H1 (cell line): ENCODE results near the gene WSCD2. TPM values are rescaled to one million over a fixed set of nuclear protein-coding genes. Genes with fewer than 3 reads are reported as not detected.

Source experiments
- CTCF ChIA-PET: fragments of 300-600 bp; sonication (Branson Sonifier 250); formaldehyde crosslinking; loops from one replicate; lab custom pipeline; 2021; ENCODE audit not compliant: partially characterized antibody; lab: Charles Lee
- POLR2A ChIA-PET: fragments of 300-600 bp; sonication (Branson Sonifier 250); formaldehyde crosslinking; loops from one replicate; lab custom pipeline; 2021; ENCODE audit warnings: inconsistent platforms; ENCODE audit not compliant: partially characterized antibody; lab: Charles Lee
- DNase-seq, 2 experiments: peaks; one replicate each; pipeline versions ENCODE4 v3.0.0 to v3.0.0-alpha.2; 2010 to 2022; ENCODE audit warnings: low spot score in 2 of 2, low read depth in 1 of 2, mixed read lengths in 1 of 2
- FAIRE-seq: peaks from 2 replicates; lab custom pipeline; 2011; peaks lifted over from hg19 to GRCh38; lab: Jason Lieb, UNC
- H2AFZ ChIP-seq: 2 replicates; pipeline ENCODE4 v1.8.1; 2012; ENCODE audit warnings: low read length, inconsistent platforms
- H2AK5ac ChIP-seq: 2 replicates; pipeline ENCODE4 v1.6.1; 2013; ENCODE audit warnings: low read depth, low read length
- H2BK120ac ChIP-seq: replicated peaks from 2 replicates; pipeline ENCODE3; 2013; ENCODE audit warnings: low read depth, low read length, inconsistent platforms
- H2BK12ac ChIP-seq: 2 replicates; pipeline ENCODE4 v1.6.1; 2013; ENCODE audit warnings: low read depth, low read length
- H2BK15ac ChIP-seq: 2 replicates; pipeline ENCODE4 v1.6.1; 2013; ENCODE audit warnings: low read length
- H2BK20ac ChIP-seq: 2 replicates; pipeline ENCODE4 v1.6.1; 2013; ENCODE audit warnings: low read length
- H2BK5ac ChIP-seq: 2 replicates; pipeline ENCODE4 v1.6.1; 2013; ENCODE audit warnings: low read depth, low read length
- H3K14ac ChIP-seq: 2 replicates; pipeline ENCODE4 v1.6.1; 2013; ENCODE audit warnings: inconsistent platforms; ENCODE audit not compliant: insufficient read length
- H3K18ac ChIP-seq: 2 replicates; pipeline ENCODE4 v1.6.1; 2013; ENCODE audit warnings: low read length; ENCODE audit errors: extremely low read depth
- H3K23ac ChIP-seq: 2 replicates; pipeline ENCODE4 v1.6.1; 2013; ENCODE audit warnings: inconsistent platforms; ENCODE audit not compliant: insufficient read length
- H3K23me2 ChIP-seq: 2 replicates; pipeline ENCODE4 v1.6.1; 2013; ENCODE audit warnings: low read depth, low read length
- H3K27ac ChIP-seq: 2 replicates; pipeline ENCODE4 v1.6.1; 2011; ENCODE audit warnings: low read depth, low read length, inconsistent platforms
- H3K27me3 ChIP-seq, 4 experiments: replicated peaks in 1 of 4; 1 replicate in 1 of 4; 2 replicates in 3 of 4; pipeline versions ENCODE4 v1.6.1 to v1.8.1; 2011 to 2013; ENCODE audit warnings: low read length in 3 of 4, mild to moderate bottlenecking in 3 of 4, inconsistent platforms in 2 of 4, mixed read lengths in 2 of 4, moderate library complexity in 1 of 4; ENCODE audit not compliant: control insufficient read depth in 3 of 4, insufficient read depth in 3 of 4; ENCODE audit errors: extremely low read depth in 1 of 4
- H3K36me3 ChIP-seq, 4 experiments: 2 replicates each; pipeline versions ENCODE4 v1.6.1 to v1.8.1; 2011 to 2013; ENCODE audit warnings: mild to moderate bottlenecking in 4 of 4, low read length in 3 of 4, moderate library complexity in 2 of 4, control low read depth in 1 of 4, inconsistent platforms in 1 of 4; ENCODE audit not compliant: insufficient read depth in 4 of 4, control insufficient read depth in 2 of 4
- H3K4ac ChIP-seq: replicated peaks from 2 replicates; pipeline ENCODE3; 2013; ENCODE audit warnings: low read length, low read depth, mixed read lengths, inconsistent platforms; ENCODE audit not compliant: insufficient read length
- H3K4me1 ChIP-seq, 4 experiments: replicated peaks in 1 of 4; 1 replicate in 1 of 4; 2 replicates in 3 of 4; pipeline versions ENCODE4 v1.6.1 to v1.8.1; 2011 to 2013; ENCODE audit warnings: low read length in 3 of 4, inconsistent platforms in 2 of 4, mixed read lengths in 1 of 4; ENCODE audit not compliant: insufficient read depth in 4 of 4, control insufficient read depth in 3 of 4
- H3K4me2 ChIP-seq, 2 experiments: 2 replicates each; pipeline versions ENCODE4 v1.6.1 to v1.8.1; 2011 to 2013; ENCODE audit warnings: low read depth in 2 of 2, low read length in 2 of 2, control low read depth in 1 of 2, inconsistent platforms in 1 of 2, mild to moderate bottlenecking in 1 of 2; ENCODE audit not compliant: insufficient read depth in 1 of 2
- H3K4me3 ChIP-seq, 4 experiments: fragments of 200-600, 300-600 bp in 1 of 4; sonication (generic), shearing (Covaris generic), sonication (Bioruptor Twin) in 1 of 4; 2 replicates each; pipeline versions ENCODE4 v1.5.1 to v1.8.1; 2011 to 2016; ENCODE audit warnings: low read length in 4 of 4, low read depth in 3 of 4, control low read depth in 2 of 4, inconsistent platforms in 2 of 4, mild to moderate bottlenecking in 2 of 4, mixed read lengths in 1 of 4, moderate library complexity in 1 of 4; ENCODE audit not compliant: insufficient read depth in 2 of 4; ENCODE audit errors: extremely low read depth in 1 of 4
- H3K56ac ChIP-seq: replicated peaks from 2 replicates; pipeline ENCODE3; 2013; ENCODE audit warnings: low read depth, mild to moderate bottlenecking, mixed read lengths, low read length, inconsistent platforms; ENCODE audit not compliant: insufficient read length
- H3K79me1 ChIP-seq: 2 replicates; pipeline ENCODE4 v1.6.1; 2013; ENCODE audit warnings: low read depth, low read length, control low read depth
- H3K79me2 ChIP-seq, 2 experiments: 2 replicates each; pipeline versions ENCODE4 v1.6.1 to v1.8.1; 2012 to 2013; ENCODE audit warnings: low read length in 2 of 2, mild to moderate bottlenecking in 2 of 2, inconsistent platforms in 1 of 2; ENCODE audit not compliant: insufficient read depth in 2 of 2, control insufficient read depth in 1 of 2
- H3K9ac ChIP-seq, 4 experiments: replicated peaks in 1 of 4; 1 replicate in 1 of 4; 2 replicates in 3 of 4; pipeline versions ENCODE4 v1.6.1 to v1.8.1; 2011 to 2013; ENCODE audit warnings: low read depth in 3 of 4, low read length in 3 of 4, control low read depth in 2 of 4, mild to moderate bottlenecking in 2 of 4, moderate library complexity in 2 of 4, inconsistent platforms in 1 of 4; ENCODE audit errors: extremely low read depth in 1 of 4
- H3K9me3 ChIP-seq, 2 experiments: 2 replicates each; pipeline versions ENCODE4 v1.6.1 to v1.8.1; 2012 to 2013; ENCODE audit warnings: mild to moderate bottlenecking in 2 of 2, moderate library complexity in 2 of 2, control low read depth in 1 of 2, inconsistent platforms in 1 of 2, low read depth in 1 of 2, low read length in 1 of 2, mixed read lengths in 1 of 2; ENCODE audit not compliant: insufficient read depth in 2 of 2
- H4K20me1 ChIP-seq, 2 experiments: replicated peaks in 1 of 2; 2 replicates each; pipeline versions ENCODE3 to v1.8.1; 2011 to 2013; ENCODE audit warnings: inconsistent platforms in 2 of 2, low read length in 2 of 2, mild to moderate bottlenecking in 1 of 2; ENCODE audit not compliant: insufficient read depth in 2 of 2, control insufficient read depth in 1 of 2
- H4K5ac ChIP-seq: 2 replicates; pipeline ENCODE4 v1.6.1; 2013; ENCODE audit warnings: low read length, low read depth, mixed read lengths, inconsistent platforms; ENCODE audit not compliant: insufficient read length
- H4K8ac ChIP-seq: 2 replicates; pipeline ENCODE4 v1.8.0; 2013; ENCODE audit warnings: mild to moderate bottlenecking, moderate library complexity, low read length, inconsistent platforms; ENCODE audit not compliant: insufficient read depth; ENCODE audit errors: extremely low read depth
- H4K91ac ChIP-seq: replicated peaks from 2 replicates; pipeline ENCODE3; 2013; ENCODE audit warnings: low read length, mixed read lengths, inconsistent platforms; ENCODE audit not compliant: insufficient read length
- ASH2L ChIP-seq: fragments of 200-600, 300-600 bp; sonication (generic); IDR thresholded peaks from one replicate; pipeline ENCODE4 v1.7.1; 2017; ENCODE audit warnings: low read length
- CHD2 ChIP-seq: IDR thresholded peaks from 2 replicates; pipeline ENCODE4 v1.6.1; 2012; ENCODE audit warnings: low read length, improper control_type of control experiment
- E2F6 ChIP-seq: IDR thresholded peaks from 2 replicates; pipeline ENCODE4 v1.6.1; 2012; ENCODE audit warnings: inconsistent platforms
- EP300 ChIP-seq, 2 experiments: IDR thresholded peaks; 1 replicate in 1 of 2; 2 replicates in 1 of 2; pipeline ENCODE4 v1.6.1; 2011 to 2012; ENCODE audit warnings: low read depth in 2 of 2, low read length in 2 of 2, mild to moderate bottlenecking in 2 of 2, borderline replicate concordance in 1 of 2, inconsistent platforms in 1 of 2, moderate library complexity in 1 of 2
- RFX5 ChIP-seq: IDR thresholded peaks from 2 replicates; pipeline ENCODE4 v1.6.1; 2011; ENCODE audit warnings: low read depth, low read length, improper control_type of control experiment, borderline replicate concordance
- RXRA ChIP-seq: IDR thresholded peaks from 2 replicates; pipeline ENCODE4 v1.6.1; 2011; ENCODE audit warnings: low read depth, mild to moderate bottlenecking, low read length, moderate library complexity; ENCODE audit not compliant: insufficient read depth
- SP4 ChIP-seq: IDR thresholded peaks from 2 replicates; pipeline ENCODE4 v1.6.1; 2012; ENCODE audit warnings: low read length, inconsistent platforms
- TAF1 ChIP-seq: IDR thresholded peaks from 2 replicates; pipeline ENCODE4 v1.6.1; 2011; ENCODE audit warnings: mild to moderate bottlenecking, low read depth, low read length
- TAF7 ChIP-seq: optimal IDR thresholded peaks from 2 replicates; pipeline ENCODE3; 2011; ENCODE audit warnings: low read depth, mild to moderate bottlenecking, inconsistent platforms, low read length, moderate library complexity, borderline replicate concordance
- TCF12 ChIP-seq: IDR thresholded peaks from 2 replicates; pipeline ENCODE4 v1.6.1; 2011; ENCODE audit warnings: low read depth, mild to moderate bottlenecking, low read length
- ZNF274 ChIP-seq: IDR thresholded peaks from 2 replicates; pipeline ENCODE4 v1.7.0; 2012; ENCODE audit warnings: low read length, borderline replicate concordance; ENCODE audit errors: extremely low read depth
- WGBS, 2 experiments: shearing (Covaris generic) in 1 of 2; methylation state at CpG; one replicate each; pipeline versions ENCODE4 v1.1.6 to v1.1.7; 2013 to 2015; ENCODE audit warnings: low lambda C conversion rate in 2 of 2, mixed read lengths in 2 of 2, inconsistent platforms in 1 of 2, low coverage in 1 of 2, missing lambda C conversion rate in 1 of 2; ENCODE audit not compliant: insufficient replicate concordance in 2 of 2, insufficient coverage in 1 of 2, insufficient read length in 1 of 2; ENCODE audit errors: extremely low coverage in 1 of 2, missing lambda C conversion rate in 1 of 2; 5-methylcytosine and 5-hydroxymethylcytosine counted together
- polyA plus RNA-seq, 7 experiments: library from polyadenylated mRNA; depleted of rRNA in 3 of 7; stranded (reverse) in 5 of 7; unstranded in 2 of 7; fragments of >200 nt in 5 of 7; fragments of 200-250 nt in 2 of 7; gene quantifications; 1 replicate in 5 of 7; 2 replicates in 1 of 7; 4 replicates in 1 of 7; pipeline versions ENCODE4 v1.2.1 to v1.2.3, GENCODE V29; 2011 to 2013; ENCODE audit warnings: missing spikeins in 2 of 7, mixed read lengths in 2 of 7
- total RNA-seq: library from RNA; stranded (reverse); fragmentation: NEBNext Ultra II Directional; extraction: Animal tissue kit (Norgen Biotek cat#: 25700); gene quantifications from 2 replicates; pipeline ENCODE4 v1.2.1, GENCODE V29; 2021
- TF ChIP-seq, protein P1 (sequence below): IDR thresholded peaks from 2 replicates; pipeline ENCODE4 v1.6.1; 2012; ENCODE audit warnings: low read length, inconsistent platforms

The WSCD2 gene
- total and polyA plus RNA-seq, 2 of the 8 experiments (the other 6 are each of a cell fraction or from before 2014, with no cell fraction given): 1.3 to 2.2 TPM

- no peak overlapping the region for H2BK12ac ChIP-seq
- no peak overlapping the region for H2BK5ac ChIP-seq
- no peak overlapping the region for H3K4ac ChIP-seq
- no peak overlapping the region for H3K4me2 ChIP-seq
- no peaks in the 10 kb centered on the region for H3K36me3 ChIP-seq
- no peak overlapping the region for H3K27ac ChIP-seq
- ChIA-PET POLR2A (no interaction called here), CTCF (interaction anchor here (0.8 to 1.6 kb wide), 3 partner anchors 8 to 202 kb away, joined by 3 to 5 read pairs (median 3); no protein-coding TSS in a partner anchor)
- WGBS, 2 experiments: 86% methylated on average over 1 of the region's 1 CpG; no CpG with 5 or more reads in 1 of the 2 experiments
- TF ChIP-seq EP300 (IDR thresholded peaks at IDR 0.05; ENCODE audit: borderline replicate concordance in 1 of 2, low read depth in 2 of 2, low read length in 2 of 2) (no peak), RXRA (no peak), ASH2L (no peak), E2F6 (no peak), CHD2 (no peak), TAF1 (no peak), TAF7 (no peak), ZNF274 (no peak), TCF12 (no peak), RFX5 (no peak), SP4 (no peak)
- TF ChIP-seq, protein P1, sequence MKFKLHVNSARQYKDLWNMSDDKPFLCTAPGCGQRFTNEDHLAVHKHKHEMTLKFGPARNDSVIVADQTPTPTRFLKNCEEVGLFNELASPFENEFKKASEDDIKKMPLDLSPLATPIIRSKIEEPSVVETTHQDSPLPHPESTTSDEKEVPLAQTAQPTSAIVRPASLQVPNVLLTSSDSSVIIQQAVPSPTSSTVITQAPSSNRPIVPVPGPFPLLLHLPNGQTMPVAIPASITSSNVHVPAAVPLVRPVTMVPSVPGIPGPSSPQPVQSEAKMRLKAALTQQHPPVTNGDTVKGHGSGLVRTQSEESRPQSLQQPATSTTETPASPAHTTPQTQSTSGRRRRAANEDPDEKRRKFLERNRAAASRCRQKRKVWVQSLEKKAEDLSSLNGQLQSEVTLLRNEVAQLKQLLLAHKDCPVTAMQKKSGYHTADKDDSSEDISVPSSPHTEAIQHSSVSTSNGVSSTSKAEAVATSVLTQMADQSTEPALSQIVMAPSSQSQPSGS: no peak
- no peak overlapping the region for H2AK5ac ChIP-seq
- H3K56ac ChIP-seq: no peak overlapping the region
- peaks cover 0 to 2% of the 10 kb centered on the region in 2 experiments; a peak in 2 of 4 replicates for H3K9me3 ChIP-seq
- no peaks in the 10 kb centered on the region for H3K27me3 ChIP-seq
- H4K20me1 ChIP-seq: no peaks in the 10 kb centered on the region
- no peak overlapping the region for H3K14ac ChIP-seq
- no peak overlapping the region for H3K4me3 ChIP-seq
- no peak overlapping the region for H2AFZ ChIP-seq
- H3K18ac ChIP-seq: no peak overlapping the region
- no peak overlapping the region for H3K9ac ChIP-seq
- peaks cover 0 to 3% (median 0%) of the 10 kb centered on the region in 4 experiments; a peak in 1 of 7 replicates for H3K4me1 ChIP-seq
- H2BK20ac ChIP-seq: no peak overlapping the region
- H4K5ac ChIP-seq: no peak overlapping the region
- H4K8ac ChIP-seq: no peak overlapping the region
- H2BK15ac ChIP-seq: 0 out of 2 replicates have a peak overlapping the region, but pooled peaks have one; percentile 24
- no peak overlapping the region for H4K91ac ChIP-seq
- no peak overlapping the region for H3K23ac ChIP-seq
- DNase-seq (no peak), FAIRE-seq (no peak)
- no peaks in the 10 kb centered on the region; the same call in 1 of the 2 replicates for H3K23me2 ChIP-seq
- no peaks in the 10 kb centered on the region for H3K79me2 ChIP-seq
- H2BK120ac ChIP-seq: no peak overlapping the region
- H3K79me1 ChIP-seq: no peaks in the 10 kb centered on the region
Observed at GRCh38 chr12:108266131-108266530, 137.0 kb downstream of the WSCD2 start.
